NCI-H345 (cell line): Measurements from ENCODE around the gene R3HDM2.
"Not testable (repeated sequence)": the region's sequence is repeated elsewhere in the genome, so short reads cannot be mapped to it uniquely, and the experiment has no call there.

Experiments
- DNase-seq: peaks from one replicate; lab custom pipeline; 2025; lab: John Stamatoyannopoulos, UW

R3HDM2 gene

GRCh38 chr12:57377103-57377840, 53.6 kb downstream of the R3HDM2 start:
- no peak for DNase-seq

DNA sequence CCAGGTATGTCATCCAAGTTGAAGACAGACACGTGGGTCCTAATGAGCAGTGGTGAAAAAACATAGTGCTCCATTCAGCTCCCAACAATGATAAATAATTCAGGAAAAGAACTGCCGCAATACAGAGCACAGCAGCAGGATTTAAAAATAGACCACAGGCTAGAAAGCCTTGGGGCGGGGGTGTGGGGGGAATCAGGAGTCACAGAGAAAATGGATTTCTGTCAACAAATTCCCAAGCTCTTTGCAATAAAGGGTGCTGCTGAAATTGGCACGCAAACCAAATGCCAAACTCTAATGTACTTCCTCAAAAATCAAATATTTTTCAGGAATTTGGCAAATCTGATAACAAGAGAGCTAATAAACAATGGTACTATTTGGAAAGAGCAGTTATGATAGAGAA, 58.6 kb downstream of the R3HDM2 start:
- no peak for DNase-seq

GRCh38 chr12:57370696-57371095, 60.1 kb downstream of the R3HDM2 start:
- DNase-seq: no peak

GRCh38 chr12:57370072-57370471, 60.8 kb downstream of the R3HDM2 start:
- DNase-seq: no peak

- DNase-seq: no peak
Measured at GRCh38 chr12:57369202-57369601, 61.6 kb downstream of the R3HDM2 start.

DNA sequence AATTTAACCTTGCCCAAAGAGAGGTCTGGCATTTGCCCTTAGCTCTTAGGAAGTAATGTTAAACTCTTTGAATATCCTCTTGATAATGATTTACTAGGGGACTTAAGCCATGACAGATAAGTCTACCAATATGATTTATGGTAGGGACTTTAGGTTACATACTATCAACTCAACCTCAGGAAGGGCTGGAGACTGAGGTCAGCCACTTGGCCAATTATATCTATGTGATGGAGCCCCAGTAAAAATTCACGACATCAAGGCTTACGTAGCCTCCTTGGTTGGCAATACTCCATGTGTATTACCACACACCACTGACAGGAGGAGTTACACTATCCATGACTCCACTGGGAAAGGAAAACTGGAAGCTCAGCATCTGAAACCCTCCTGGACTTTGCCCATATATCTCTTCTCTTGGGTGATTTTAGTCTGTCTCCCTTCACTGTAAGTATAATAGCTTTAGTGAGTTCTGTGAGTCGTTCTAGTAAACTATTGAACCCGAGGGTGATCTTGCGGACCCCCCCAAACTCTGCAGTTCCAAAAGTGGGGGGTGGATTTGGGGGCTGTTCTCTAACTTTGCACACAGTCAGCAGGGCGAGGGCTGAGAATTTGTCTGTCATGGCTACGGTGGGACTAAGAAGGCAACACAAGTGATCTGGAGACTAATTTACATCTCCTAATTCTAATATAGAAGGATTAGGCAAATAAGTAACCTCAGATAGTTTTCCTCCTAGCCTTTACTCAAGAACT, 62.3 kb downstream of the R3HDM2 start:
- no peak for DNase-seq

GRCh38 chr12:57367121-57367520, 63.7 kb downstream of the R3HDM2 start:
- no peak for DNase-seq

DNA sequence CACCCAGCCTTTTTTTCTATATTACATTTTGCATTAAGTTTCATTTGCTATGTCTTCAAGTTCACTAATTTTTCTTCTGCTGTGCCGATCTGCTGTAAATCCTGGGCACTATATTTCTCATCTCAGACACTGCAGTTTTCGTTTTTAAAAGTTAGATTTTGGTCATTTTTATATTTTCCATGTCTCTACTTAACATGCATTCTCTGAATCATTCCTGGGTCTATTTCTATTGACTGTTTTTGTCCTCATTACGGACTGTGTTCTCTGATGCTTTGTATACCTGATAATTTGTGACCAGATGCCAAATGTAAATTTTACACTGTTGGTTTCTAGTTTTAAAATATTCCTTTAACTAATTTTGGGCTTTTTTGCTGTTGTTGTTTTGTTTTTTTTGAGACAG, 64.5 kb downstream of the R3HDM2 start:
- DNase-seq: no peak

GRCh38 chr12:57364156-57364555, 66.7 kb downstream of the R3HDM2 start:
- not testable (repeated sequence) for DNase-seq

DNA sequence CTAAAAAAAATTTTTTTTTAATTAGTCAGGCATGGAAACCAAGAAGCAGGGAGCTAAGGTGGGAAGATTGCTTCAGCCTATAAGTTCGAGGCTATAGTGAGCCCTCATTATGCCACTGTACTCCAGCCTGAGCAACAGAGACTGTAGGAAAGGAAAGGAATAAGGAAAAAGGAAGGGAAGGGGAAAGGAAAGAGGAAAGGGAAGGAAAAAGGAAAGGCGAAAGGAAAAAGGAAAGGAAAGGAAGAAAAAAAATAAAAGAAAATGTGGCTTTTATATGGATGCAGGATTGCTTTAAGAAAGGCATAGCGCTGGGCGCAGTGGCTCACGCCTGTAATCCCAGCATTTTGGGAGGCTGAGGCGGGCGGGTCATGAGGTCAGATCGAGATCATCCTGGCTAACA, 70.4 kb downstream of the R3HDM2 start:
- DNase-seq: no peak

GRCh38 chr12:57358646-57359045, 72.2 kb downstream of the R3HDM2 start:
- no peak for DNase-seq

GRCh38 chr12:57355734-57356133, 75.1 kb downstream of the R3HDM2 start:
- DNase-seq: no peak

GRCh38 chr12:57352166-57352565, 78.7 kb downstream of the R3HDM2 start:
- DNase-seq: no peak

- DNase-seq: no peak
Measured at GRCh38 chr12:57347284-57347683, 83.6 kb downstream of the R3HDM2 start.

GRCh38 chr12:57343703-57344378, 87.0 kb downstream of the R3HDM2 start:
- DNase-seq: no peak

DNA sequence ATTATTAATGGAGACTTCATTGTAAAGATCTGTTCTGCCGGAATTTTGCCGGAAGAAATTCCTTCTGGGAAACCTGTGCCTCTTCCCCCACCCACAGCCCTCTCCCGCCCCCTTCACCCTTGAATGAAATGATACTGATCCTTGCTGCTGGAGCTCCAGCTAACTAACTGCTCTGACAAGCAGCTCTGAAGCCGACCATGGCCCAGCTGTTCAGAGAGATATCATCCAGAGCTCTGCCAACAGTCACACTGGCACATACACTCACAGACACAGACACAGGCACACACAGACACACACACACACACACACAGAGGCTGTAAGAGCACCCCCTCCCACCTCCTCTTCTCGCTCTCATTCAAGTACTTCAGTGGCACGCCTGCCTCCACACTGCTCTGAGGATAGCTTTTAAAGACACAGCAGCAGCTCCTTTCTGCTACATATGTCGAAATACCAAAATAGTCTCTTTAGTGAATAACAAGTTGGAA, 88.6 kb downstream of the R3HDM2 start:
- no peak for DNase-seq

GRCh38 chr12:57341275-57341990, 89.4 kb downstream of the R3HDM2 start:
- DNase-seq: no peak

DNA sequence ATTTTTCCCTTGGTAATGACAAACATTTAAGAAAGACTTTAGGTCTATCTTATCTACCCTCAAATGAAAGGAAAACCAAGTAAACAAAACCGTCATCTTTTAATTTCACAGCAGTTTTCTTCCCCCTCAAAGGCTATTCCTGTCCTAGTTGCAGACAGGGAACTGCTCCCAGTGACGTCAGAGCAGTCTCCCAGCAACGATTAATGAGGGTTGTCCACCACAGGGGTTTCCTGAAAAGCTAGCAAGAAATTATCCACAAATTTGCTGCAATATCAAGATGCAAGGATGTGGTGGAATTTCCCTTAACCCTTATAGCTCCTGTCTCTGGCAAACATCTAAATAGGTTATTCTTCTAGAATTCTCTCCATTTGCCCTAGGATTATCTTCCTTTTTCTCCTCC, 90.7 kb downstream of the R3HDM2 start:
- no peak for DNase-seq

- DNase-seq: not testable (repeated sequence)
Measured at GRCh38 chr12:57336299-57336698, 94.5 kb downstream of the R3HDM2 start.

DNA sequence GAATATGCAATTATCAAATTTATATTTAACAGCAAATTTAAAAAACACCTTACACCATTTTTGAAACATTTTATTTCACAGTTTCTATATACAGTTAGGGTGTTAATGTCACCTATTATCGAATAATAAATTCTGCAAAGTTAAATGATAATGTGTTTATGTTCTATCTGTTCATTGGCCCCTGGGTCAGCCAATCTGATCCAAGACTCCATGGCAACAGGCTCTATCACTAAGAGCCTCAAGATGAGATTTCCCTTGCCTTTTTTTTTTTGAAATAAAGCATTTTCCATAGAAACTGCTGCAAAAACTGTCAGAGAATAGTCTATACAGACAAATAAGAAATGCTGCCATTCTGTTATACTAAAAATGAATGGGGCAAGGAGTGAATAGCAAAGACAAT, 96.6 kb downstream of the R3HDM2 start:
- no peak for DNase-seq

DNA sequence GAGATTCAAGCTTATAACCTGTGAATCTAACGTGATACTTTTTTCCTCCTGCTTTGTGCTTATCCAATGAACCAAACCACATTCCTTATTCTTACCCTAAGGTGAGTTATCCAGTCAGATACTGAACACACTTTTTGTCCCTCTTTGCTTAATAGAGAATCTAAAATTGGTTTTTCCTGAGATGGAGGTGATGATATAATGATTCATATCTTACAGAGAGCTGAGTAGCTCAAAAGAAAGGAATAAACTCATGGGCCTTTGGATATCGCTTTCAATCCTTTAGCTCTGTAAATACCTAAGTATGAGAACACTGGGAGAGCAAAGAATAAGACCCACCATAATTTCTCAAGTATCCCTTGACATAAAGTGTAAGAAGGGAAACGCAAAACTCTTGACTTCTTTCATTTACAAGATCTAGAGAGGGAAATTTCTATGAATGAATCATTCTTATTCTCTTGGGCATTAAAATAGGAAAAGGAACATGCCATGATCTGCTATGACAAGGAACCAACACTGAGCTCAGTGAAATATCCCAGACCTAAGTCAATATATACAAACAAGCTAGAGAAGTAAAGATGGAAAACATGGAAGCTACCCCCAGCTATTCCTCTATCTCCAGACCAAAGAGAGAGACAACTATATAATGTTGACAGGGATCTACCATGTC, 98.1 kb downstream of the R3HDM2 start:
- DNase-seq: no peak

DNA sequence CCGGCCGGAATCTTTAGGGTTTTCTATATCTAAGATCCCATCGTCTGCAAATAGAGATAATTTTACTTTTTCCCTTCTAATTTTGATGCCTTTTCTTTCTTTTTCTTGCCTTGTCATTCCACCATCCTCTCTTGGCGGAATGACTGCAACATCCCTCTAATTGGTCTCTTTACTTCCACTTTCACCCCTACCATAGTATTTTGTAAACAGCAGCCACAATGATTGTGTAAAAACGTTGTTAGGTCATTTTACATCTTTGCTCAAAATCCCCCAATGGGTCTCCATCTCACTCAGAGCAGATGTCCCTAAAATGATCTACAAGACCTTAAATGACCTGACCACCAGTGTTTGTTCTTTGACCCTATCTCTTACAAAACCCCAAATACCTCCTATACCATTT, 99.9 kb downstream of the R3HDM2 start:
- DNase-seq: no peak
